SK-N-SH (cell line): ENCODE measurements around the gene MAP3K2.

ENCODE experiments used
- CTCF ChIP-seq: fragments of 200-600 bp; sonication (generic); IDR thresholded peaks from 2 replicates; pipeline ENCODE4 v1.6.1; 2017; ENCODE audit warnings: antibody characterized with exemption, mild to moderate bottlenecking, moderate library complexity
- ELF1 ChIP-seq: IDR thresholded peaks from 2 replicates; pipeline ENCODE4 v1.4.0; 2012
- EP300 ChIP-seq, 2 experiments: IDR thresholded peaks; 2 replicates each; pipeline versions ENCODE4 v1.4.0 to v1.6.1; 2012; ENCODE audit warnings: borderline replicate concordance in 1 of 2, low read depth in 1 of 2, low read length in 1 of 2
- FOXJ3 ChIP-seq: sonication (generic); formaldehyde crosslinking; IDR thresholded peaks from 2 replicates; pipeline ENCODE4 v1.5.1; 2020; ENCODE audit warnings: mild to moderate bottlenecking, missing genetic modification reagents

GRCh38 chr2:127419112-127419430, 31.3 kb upstream of the MAP3K2 start:
- no peak for TF ChIP-seq FOXJ3 (CRISPR knock-in tag)
- no peak for TF ChIP-seq ELF1
- TF ChIP-seq EP300 (IDR thresholded peaks at IDR 0.05; ENCODE audit: borderline replicate concordance in 1 of 2, low read depth in 1 of 2, low read length in 1 of 2): no peak
- no peak for TF ChIP-seq CTCF
